Testis (tissue), 2 donors: Measurements from ENCODE around the gene IQSEC1.

Experiments used
- CTCF ChIP-seq, 3 experiments: fragments of 450-650 bp in 2 of 3; fragments of 200-600 bp in 1 of 3; sonication (generic) in 1 of 3; IDR thresholded peaks; one replicate each; pipeline ENCODE4 v1.5.1; 2016 to 2019; ENCODE audit warnings: antibody characterized with exemption in 3 of 3, mild to moderate bottlenecking in 2 of 3, moderate library complexity in 1 of 3
- POLR2A ChIP-seq: fragments of 450-650 bp; IDR thresholded peaks from one replicate; pipeline ENCODE4 v1.6.1; 2017; ENCODE audit warnings: antibody characterized with exemption, mild to moderate bottlenecking, moderate library complexity

- TF ChIP-seq POLR2A (no peak), CTCF (IDR thresholded peaks at IDR 0.05) (no peak)
Measured at GRCh38 chr3:13064964-13065363, 8.3 kb downstream of the IQSEC1 start.
